HepG2 (cell line): ENCODE results near the gene HABP2. TPM values are rescaled to one million over a fixed set of nuclear protein-coding genes. Genes with fewer than 3 reads are reported as not detected.

ENCODE experiments used
- ATAC-seq: fragments of 200-7000 bp; cut with Tn5 transposase; 3 replicates; pipeline ENCODE4 v1.9.1; 2020; ENCODE audit warnings: mild to moderate bottlenecking, moderate library complexity
- BruUV-seq: library from RNA; stranded (reverse); fragments of 400-500 nt; replicated peaks from 2 replicates; lab custom pipeline; 2021; lab: Mats Ljungman, UMichigan
- CTCF ChIA-PET: fragments of 300-600 bp; formaldehyde crosslinking; extraction: SDS; loops from one replicate; lab custom pipeline; 2021; ENCODE audit warnings: low total read pairs, inconsistent platforms, low intra/inter-chr PET ratio; lab: Yijun Ruan, JAX
- POLR2A ChIA-PET: fragments of 350-600 bp; sonication (Branson Sonifier 250); formaldehyde crosslinking; loops from one replicate; lab custom pipeline; 2020; ENCODE audit warnings: antibody characterized with exemption, inconsistent platforms; lab: Yijun Ruan, JAX
- DNase-seq: peaks from one replicate; pipeline ENCODE4 v3.0.0-alpha.2; 2015; ENCODE audit warnings: low spot score
- FAIRE-seq: peaks from 3 replicates; lab custom pipeline; 2011; peaks lifted over from hg19 to GRCh38; lab: Jason Lieb, UNC
- H2AFZ ChIP-seq: one replicate; pipeline ENCODE4 v1.6.1; 2011; ENCODE audit warnings: low read length, inconsistent platforms
- H3K27ac ChIP-seq: fragments of 300-600 bp; 3 replicates; pipeline ENCODE4 v1.8.0; 2011; ENCODE audit warnings: mixed run types, mild to moderate bottlenecking, mixed read lengths, low read length, inconsistent platforms; ENCODE audit not compliant: insufficient read depth; ENCODE audit errors: extremely low read length
- H3K27me3 ChIP-seq, 2 experiments: fragments of 200-600 bp in 1 of 2; 2 replicates in 1 of 2; 3 replicates in 1 of 2; pipeline versions ENCODE4 v1.6.0 to v1.8.0; 2011; ENCODE audit warnings: low read length in 2 of 2, mild to moderate bottlenecking in 2 of 2, moderate library complexity in 2 of 2, inconsistent platforms in 1 of 2; ENCODE audit not compliant: insufficient read depth in 2 of 2, control insufficient read depth in 1 of 2
- H3K36me3 ChIP-seq, 2 experiments: fragments of 200-600 bp in 1 of 2; replicated peaks in 1 of 2; 2 replicates in 1 of 2; 3 replicates in 1 of 2; pipeline versions ENCODE4 v1.5.1 to v1.8.0; 2011; ENCODE audit warnings: low read length in 2 of 2, inconsistent platforms in 1 of 2; ENCODE audit not compliant: insufficient read depth in 2 of 2, control insufficient read depth in 1 of 2
- H3K4me1 ChIP-seq: 2 replicates; pipeline ENCODE4 v1.5.1; 2012; ENCODE audit warnings: low read length, inconsistent platforms; ENCODE audit not compliant: insufficient read depth
- H3K4me2 ChIP-seq: 2 replicates; pipeline ENCODE4 v1.6.0; 2011; ENCODE audit warnings: low read depth, low read length, inconsistent platforms
- H3K4me3 ChIP-seq, 3 experiments: fragments of 200-600 bp in 1 of 3; sonication (generic), shearing (Covaris generic) in 1 of 3; replicated peaks in 1 of 3; 2 replicates each; pipeline ENCODE4 v1.5.1; 2011 to 2016; ENCODE audit warnings: low read length in 3 of 3, inconsistent platforms in 2 of 3, low read depth in 2 of 3, mild to moderate bottlenecking in 2 of 3, control low read depth in 1 of 3, mixed read lengths in 1 of 3; ENCODE audit not compliant: insufficient read depth in 1 of 3
- H3K79me2 ChIP-seq: one replicate; pipeline ENCODE4 v1.6.1; 2011; ENCODE audit warnings: low read length, inconsistent platforms; ENCODE audit not compliant: insufficient read depth
- H3K9ac ChIP-seq: 2 replicates; pipeline ENCODE4 v1.6.0; 2011; ENCODE audit warnings: mild to moderate bottlenecking, low read depth, low read length, inconsistent platforms; ENCODE audit not compliant: insufficient read depth
- H3K9me3 ChIP-seq: 2 replicates; pipeline ENCODE4 v1.5.1; 2012; ENCODE audit warnings: mild to moderate bottlenecking, low read length
- H4K20me1 ChIP-seq: 2 replicates; pipeline ENCODE4 v1.6.0; 2011; ENCODE audit warnings: inconsistent platforms, mild to moderate bottlenecking, low read length, moderate library complexity; ENCODE audit not compliant: insufficient read depth
- ZFYVE20 ChIP-seq: sonication (generic); formaldehyde crosslinking; IDR thresholded peaks from 2 replicates; pipeline ENCODE4 v1.8.0; 2023; ENCODE audit warnings: low read depth, mild to moderate bottlenecking, moderate library complexity, missing genetic modification reagents, borderline replicate concordance
- WGBS: methylation state at CpG from one replicate; pipeline ENCODE4 v1.1.6; 2017; ENCODE audit warnings: low lambda C conversion rate; 5-methylcytosine and 5-hydroxymethylcytosine counted together
- in situ Hi-C: cut with HindIII; loops from 2 replicates; pipeline ENCODE4 v1.10.0; 2017; ENCODE audit warnings: low pct_unique_long_range_greater_than_20kb; ENCODE audit not compliant: extremely low pct_ligation_motif_present
- intact Hi-C: fragments of 100-400 bp; cut with micrococcal nuclease; formaldehyde crosslinking; loops from one replicate; pipeline ENCODE4 v1.10.0; 2022; ENCODE audit not compliant: unreplicated experiment
- polyA plus RNA-seq, 8 experiments: library from polyadenylated mRNA; depleted of rRNA in 3 of 8; stranded (reverse) in 7 of 8; unstranded in 1 of 8; fragments of >200 nt; fragmentation: Illumina TruSeq in 4 of 8; extraction: Trizol in 4 of 8; gene quantifications; 2 replicates each; pipeline versions ENCODE4 v1.2.1 to v1.2.3, GENCODE V29; 2011 to 2016; ENCODE audit warnings: low read depth in 4 of 8, missing spikeins in 1 of 8, mixed read lengths in 1 of 8; ENCODE audit not compliant: insufficient read depth in 1 of 8
- total RNA-seq, 5 experiments: library from RNA; depleted of rRNA; stranded (reverse); fragments of >200 nt; fragmentation: Illumina TruSeq; extraction: Trizol; gene quantifications; 2 replicates each; pipeline ENCODE4 v1.2.3, GENCODE V29; 2016; ENCODE audit warnings: low read depth in 1 of 5
- TF ChIP-seq, protein P1 (sequence below): conservative IDR thresholded peaks from 2 replicates; pipeline ENCODE4 v1.6.1; 2018; ENCODE audit warnings: missing genetic modification reagents

HABP2 gene
- total and polyA plus RNA-seq, 2 of the 13 experiments (the other 11 are each of a cell fraction or from before 2014, with no cell fraction given) = 0.12 to 0.13 TPM

DNA sequence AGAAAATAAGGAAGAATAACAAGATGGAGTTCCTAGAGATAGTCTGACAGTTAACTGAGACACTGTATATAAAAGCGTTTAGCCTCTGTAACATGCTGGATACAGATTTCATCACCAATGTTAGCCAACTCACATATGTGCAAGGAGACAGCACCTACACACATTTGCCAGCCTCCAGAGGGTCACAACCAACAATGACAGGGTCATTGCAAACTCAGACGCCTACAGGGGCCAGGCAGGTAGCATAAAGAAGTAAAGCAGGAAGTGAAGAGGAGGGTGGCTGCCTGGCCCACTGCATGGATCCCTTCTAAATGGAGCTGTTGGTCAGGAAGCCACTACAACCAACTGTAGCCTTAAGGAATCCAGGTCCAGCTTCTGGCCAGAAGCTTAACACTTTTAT, 60.6 kb downstream of the HABP2 start:
- H4K20me1 ChIP-seq = no peaks in the 10 kb centered on the region
- FAIRE-seq = no peak
- no TSS peak for BruUV-seq
- ChIA-PET POLR2A (no interaction called here), CTCF (no interaction called here)
- TF ChIP-seq, protein P1, sequence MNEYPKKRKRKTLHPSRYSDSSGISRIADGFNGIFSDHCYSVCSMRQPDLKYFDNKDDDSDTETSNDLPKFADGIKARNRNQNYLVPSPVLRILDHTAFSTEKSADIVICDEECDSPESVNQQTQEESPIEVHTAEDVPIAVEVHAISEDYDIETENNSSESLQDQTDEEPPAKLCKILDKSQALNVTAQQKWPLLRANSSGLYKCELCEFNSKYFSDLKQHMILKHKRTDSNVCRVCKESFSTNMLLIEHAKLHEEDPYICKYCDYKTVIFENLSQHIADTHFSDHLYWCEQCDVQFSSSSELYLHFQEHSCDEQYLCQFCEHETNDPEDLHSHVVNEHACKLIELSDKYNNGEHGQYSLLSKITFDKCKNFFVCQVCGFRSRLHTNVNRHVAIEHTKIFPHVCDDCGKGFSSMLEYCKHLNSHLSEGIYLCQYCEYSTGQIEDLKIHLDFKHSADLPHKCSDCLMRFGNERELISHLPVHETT (CRISPR knock-in tag) = no peak
- no peaks in the 10 kb centered on the region for H3K4me1 ChIP-seq
- no peak overlapping the region for H3K9ac ChIP-seq
- no peak overlapping the region for H3K4me3 ChIP-seq
- intact Hi-C loops (no loop called here), in situ Hi-C loops (no loop called here)
- H3K4me2 ChIP-seq = no peak overlapping the region
- H3K79me2 ChIP-seq = no peaks in the 10 kb centered on the region
- H3K9me3 ChIP-seq = no peaks in the 10 kb centered on the region
- WGBS = 12% methylated on average over 2 of the region's 2 CpGs
- no peak overlapping the region for H2AFZ ChIP-seq
- no peaks in the 10 kb centered on the region; a peak in 1 of 5 replicates for H3K27me3 ChIP-seq
- H3K27ac ChIP-seq = no peak overlapping the region
- no peak for ATAC-seq
- no peaks in the 10 kb centered on the region for H3K36me3 ChIP-seq
- DNase-seq = no peak

GRCh38 chr10:113613977-113614690, 61.3 kb downstream of the HABP2 start:
- H3K4me2 ChIP-seq = no peak overlapping the region
- no peak overlapping the region for H3K4me3 ChIP-seq
- no peak for TF ChIP-seq ZFYVE20
- no peaks in the 10 kb centered on the region for H3K79me2 ChIP-seq
- H3K4me1 ChIP-seq = no peaks in the 10 kb centered on the region
- no peaks in the 10 kb centered on the region for H3K36me3 ChIP-seq
- ATAC-seq (no peak), FAIRE-seq (no peak), DNase-seq (no peak)
- intact Hi-C loops = no loop called here
- H4K20me1 ChIP-seq = no peaks in the 10 kb centered on the region
- BruUV-seq = no TSS peak
- no peak overlapping the region for H3K9ac ChIP-seq
- H3K27me3 ChIP-seq = no peaks in the 10 kb centered on the region; a peak in 1 of 5 replicates
- no peak overlapping the region for H3K27ac ChIP-seq
- ChIA-PET CTCF (no interaction called here), POLR2A (no interaction called here)
- WGBS = 43% methylated on average over 15 of the region's 15 CpGs
- H3K9me3 ChIP-seq = no peaks in the 10 kb centered on the region
- in situ Hi-C loops = no loop called here
- no peak overlapping the region for H2AFZ ChIP-seq
